Peyer's patch (tissue), 4 donors: ENCODE measurements around the gene SAPCD2. TPM values are rescaled to one million over a fixed set of nuclear protein-coding genes. Genes with fewer than 3 reads are reported as not detected.
"Not testable (repeated sequence)": the region's sequence is repeated elsewhere in the genome, so short reads cannot be mapped to it uniquely, and the experiment has no call there.

Experiments
- DNase-seq, 3 donors: peaks; one replicate each; pipeline ENCODE4 v3.0.0-alpha.2; 2017 to 2019
- H3K27ac ChIP-seq, 4 donors: fragments of 200-600 bp; sonication (generic); one replicate each; pipeline ENCODE4 v1.5.1; 2016 to 2019
- H3K27me3 ChIP-seq, 2 donors: fragments of 200-600 bp; sonication (generic); one replicate each; pipeline ENCODE4 v1.5.1; 2019
- H3K36me3 ChIP-seq, 3 donors: fragments of 200-600 bp; sonication (generic); one replicate each; pipeline ENCODE4 v1.5.1; 2016 to 2019
- H3K4me1 ChIP-seq, 4 donors: fragments of 200-600 bp; sonication (generic); one replicate each; pipeline ENCODE4 v1.5.1; 2016 to 2019
- H3K4me3 ChIP-seq, 4 donors: fragments of 200-600 bp; sonication (generic); 1 replicate in 3 of 4; 2 replicates in 1 of 4; pipeline ENCODE4 v1.5.1; 2016 to 2019; ENCODE audit warnings: mild to moderate bottlenecking in 1 of 4
- H3K9me3 ChIP-seq, 4 donors: fragments of 200-600 bp; sonication (generic); one replicate each; pipeline ENCODE4 v1.5.1; 2016 to 2019; ENCODE audit warnings: mild to moderate bottlenecking in 1 of 4
- POLR2A ChIP-seq, 2 donors: fragments of 450-650 bp; IDR thresholded peaks; one replicate each; pipeline ENCODE4 v1.5.1; 2017; ENCODE audit warnings: antibody characterized with exemption in 2 of 2, mild to moderate bottlenecking in 2 of 2, moderate library complexity in 2 of 2
- total RNA-seq, 4 donors: library from RNA; depleted of rRNA; stranded (reverse); fragments of >200 nt; gene quantifications; one replicate each; pipeline ENCODE4 v1.1.0, GENCODE V29; 2016
- TF ChIP-seq, protein P1 (sequence below), 6 experiments: fragments of 450-650 bp in 4 of 6; fragments of 200-600 bp in 2 of 6; sonication (generic) in 1 of 6; IDR thresholded peaks; one replicate each; pipeline ENCODE4 v1.5.1; 2017 to 2019; ENCODE audit warnings: antibody characterized with exemption in 6 of 6, mild to moderate bottlenecking in 3 of 6, moderate library complexity in 1 of 6

The SAPCD2 gene
- total RNA-seq, 4 donors from 2014 or later = 5.6 to 12.4 (median 7.9) TPM

DNA sequence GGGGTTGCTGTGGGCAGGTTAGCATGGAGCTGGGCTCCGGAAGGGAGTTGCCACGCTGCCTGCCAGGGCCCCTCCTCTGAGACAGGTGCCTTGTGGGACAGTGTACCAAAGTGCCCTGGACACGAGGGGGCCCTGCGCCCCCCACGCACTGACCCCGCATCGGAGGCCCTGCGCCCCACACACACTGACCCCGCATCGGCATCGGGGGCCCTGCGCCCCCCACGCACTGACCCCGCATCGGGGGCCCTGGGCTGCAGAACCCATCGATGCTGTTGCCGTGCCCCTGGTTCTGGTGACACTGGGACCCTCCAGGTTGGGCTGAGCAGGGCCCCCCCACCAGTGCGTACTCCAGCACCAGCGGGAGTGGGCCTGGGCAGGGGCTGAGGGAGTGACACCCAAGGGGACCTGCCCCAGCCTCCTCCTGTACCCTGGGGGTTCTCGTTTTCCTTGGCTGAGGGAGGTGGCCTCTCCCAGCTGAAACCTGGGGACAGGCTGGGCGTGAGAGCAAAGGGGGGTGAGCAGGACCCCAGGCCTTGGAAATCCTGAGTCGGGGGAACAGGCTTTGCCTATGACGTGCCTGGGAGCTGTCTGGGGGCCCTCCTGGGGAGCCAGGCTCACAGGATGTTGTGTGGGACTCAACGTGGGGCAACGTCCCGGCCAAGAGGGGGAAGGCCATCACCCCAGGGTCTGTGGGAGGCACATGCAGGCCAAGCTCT is 6.9 kb downstream of the SAPCD2 start:
- Histone ChIP-seq H3K4me3 (no peak overlapping the region), H3K9me3 (no peaks in the 10 kb centered on the region), H3K4me1 (peaks cover 0 to 14% (median 3%) of the 10 kb centered on the region in 4 donors), H3K36me3 (no peaks in the 10 kb centered on the region), H3K27ac (no peak overlapping the region), H3K27me3 (no peaks in the 10 kb centered on the region)
- no peak for TF ChIP-seq POLR2A (IDR thresholded peaks at IDR 0.05)
- TF ChIP-seq, protein P1, sequence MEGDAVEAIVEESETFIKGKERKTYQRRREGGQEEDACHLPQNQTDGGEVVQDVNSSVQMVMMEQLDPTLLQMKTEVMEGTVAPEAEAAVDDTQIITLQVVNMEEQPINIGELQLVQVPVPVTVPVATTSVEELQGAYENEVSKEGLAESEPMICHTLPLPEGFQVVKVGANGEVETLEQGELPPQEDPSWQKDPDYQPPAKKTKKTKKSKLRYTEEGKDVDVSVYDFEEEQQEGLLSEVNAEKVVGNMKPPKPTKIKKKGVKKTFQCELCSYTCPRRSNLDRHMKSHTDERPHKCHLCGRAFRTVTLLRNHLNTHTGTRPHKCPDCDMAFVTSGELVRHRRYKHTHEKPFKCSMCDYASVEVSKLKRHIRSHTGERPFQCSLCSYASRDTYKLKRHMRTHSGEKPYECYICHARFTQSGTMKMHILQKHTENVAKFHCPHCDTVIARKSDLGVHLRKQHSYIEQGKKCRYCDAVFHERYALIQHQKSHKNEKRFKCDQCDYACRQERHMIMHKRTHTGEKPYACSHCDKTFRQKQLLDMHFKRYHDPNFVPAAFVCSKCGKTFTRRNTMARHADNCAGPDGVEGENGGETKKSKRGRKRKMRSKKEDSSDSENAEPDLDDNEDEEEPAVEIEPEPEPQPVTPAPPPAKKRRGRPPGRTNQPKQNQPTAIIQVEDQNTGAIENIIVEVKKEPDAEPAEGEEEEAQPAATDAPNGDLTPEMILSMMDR (IDR thresholded peaks at IDR 0.05) = no peak
- no peak for DNase-seq

DNA sequence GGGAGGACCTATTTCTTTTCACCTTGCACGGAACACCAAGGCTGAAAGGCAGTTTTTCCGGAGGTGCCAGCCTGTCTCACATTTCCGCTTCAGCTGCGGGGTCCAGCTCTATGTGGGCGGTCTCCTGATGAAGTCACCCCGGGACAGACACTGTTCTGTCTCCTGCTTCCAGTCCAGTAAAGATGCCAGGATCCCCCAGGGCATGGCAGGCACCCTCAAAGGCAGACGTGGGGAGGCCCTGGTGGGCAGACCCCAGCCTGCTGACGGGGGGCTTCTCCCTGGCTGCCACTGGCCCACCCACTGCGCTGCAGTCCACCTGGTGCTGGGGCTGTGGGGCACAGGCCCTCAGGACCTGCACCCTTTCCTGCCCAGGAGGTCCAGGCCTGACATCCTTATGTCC is 7.6 kb downstream of the SAPCD2 start:
- peaks cover 0 to 10% (median 3%) of the 10 kb centered on the region in 4 donors for H3K4me1 ChIP-seq
- DNase-seq = not testable (repeated sequence)

DNA sequence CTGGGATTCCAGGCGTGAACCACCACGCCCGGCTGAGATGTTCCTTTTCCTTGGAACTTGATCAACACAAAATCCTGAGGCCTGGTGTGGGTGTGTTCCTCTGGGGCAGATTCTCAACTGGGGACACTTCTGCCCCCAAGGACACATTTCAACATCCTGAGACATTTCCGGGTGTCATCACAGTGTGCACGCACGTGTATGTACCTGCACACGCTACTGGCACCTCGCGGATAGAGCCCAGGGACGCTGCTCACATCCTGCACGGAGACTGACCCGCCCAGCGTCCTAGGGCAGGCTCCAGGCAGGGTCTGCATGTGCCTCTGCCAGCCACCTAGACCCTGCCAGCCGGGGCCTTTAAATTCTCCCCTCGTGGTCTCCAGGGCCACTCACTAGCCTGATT is 8.0 kb downstream of the SAPCD2 start:
- Histone ChIP-seq H3K4me1 (peaks cover 0 to 14% (median 4%) of the 10 kb centered on the region in 4 donors), H3K27ac (no peak overlapping the region), H3K27me3 (no peaks in the 10 kb centered on the region), H3K9me3 (no peaks in the 10 kb centered on the region), H3K36me3 (no peaks in the 10 kb centered on the region), H3K4me3 (no peak overlapping the region)
- DNase-seq = no peak
- no peak for TF ChIP-seq POLR2A (IDR thresholded peaks at IDR 0.05)
- TF ChIP-seq, protein P1 (IDR thresholded peaks at IDR 0.05) = no peak

More for the DNA sequence above, 7.6 kb downstream of the SAPCD2 start:
- not testable (repeated sequence) for H3K36me3 ChIP-seq, H3K27ac ChIP-seq, H3K9me3 ChIP-seq, H3K4me3 ChIP-seq, H3K27me3 ChIP-seq

DNA sequence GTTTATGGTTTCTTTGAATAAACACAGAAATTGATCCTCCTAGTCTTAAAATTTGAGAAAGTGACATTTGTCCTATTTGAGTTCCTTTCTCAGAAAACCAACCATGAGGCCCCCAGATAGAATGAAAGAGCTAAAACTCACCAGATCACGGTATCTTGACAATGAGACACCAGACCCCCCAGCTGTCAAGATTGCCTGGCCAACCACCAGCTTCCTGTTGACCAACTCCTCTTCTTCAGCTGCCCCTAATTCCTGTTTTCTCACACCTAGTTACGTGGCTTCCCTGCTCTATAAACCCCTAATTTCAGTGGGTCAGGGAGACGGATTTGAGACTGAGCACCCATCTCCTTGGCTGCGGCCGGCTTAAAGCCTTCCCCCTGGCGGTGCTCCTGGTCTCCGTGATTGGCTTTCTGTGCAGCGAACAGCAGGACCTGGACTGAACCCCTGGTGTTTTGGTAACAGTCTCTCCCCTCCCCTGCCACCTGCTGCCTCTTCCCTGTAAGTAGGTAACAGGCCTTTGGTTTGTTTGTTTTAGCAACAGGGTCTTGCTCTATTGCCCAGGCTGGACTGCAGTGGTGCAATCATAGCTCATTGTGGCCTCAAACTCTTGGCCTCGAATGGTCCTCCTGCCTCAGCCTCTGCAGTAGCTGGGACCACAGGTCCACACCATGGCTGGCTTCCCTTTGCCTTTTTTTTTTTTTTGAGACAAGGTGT is 11.7 kb downstream of the SAPCD2 start:
- TF ChIP-seq POLR2A (IDR thresholded peaks at IDR 0.05) = no peak
- TF ChIP-seq, protein P1 (IDR thresholded peaks at IDR 0.05) = no peak
- Histone ChIP-seq H3K9me3 (no peaks in the 10 kb centered on the region), H3K4me1 (peaks cover 0 to 43% (median 8%) of the 10 kb centered on the region in 4 donors), H3K36me3 (no peaks in the 10 kb centered on the region), H3K27me3 (peaks cover 0 to under 1% of the 10 kb centered on the region in 2 donors), H3K4me3 (no peak overlapping the region), H3K27ac (no peak overlapping the region)
- DNase-seq = no peak

DNA sequence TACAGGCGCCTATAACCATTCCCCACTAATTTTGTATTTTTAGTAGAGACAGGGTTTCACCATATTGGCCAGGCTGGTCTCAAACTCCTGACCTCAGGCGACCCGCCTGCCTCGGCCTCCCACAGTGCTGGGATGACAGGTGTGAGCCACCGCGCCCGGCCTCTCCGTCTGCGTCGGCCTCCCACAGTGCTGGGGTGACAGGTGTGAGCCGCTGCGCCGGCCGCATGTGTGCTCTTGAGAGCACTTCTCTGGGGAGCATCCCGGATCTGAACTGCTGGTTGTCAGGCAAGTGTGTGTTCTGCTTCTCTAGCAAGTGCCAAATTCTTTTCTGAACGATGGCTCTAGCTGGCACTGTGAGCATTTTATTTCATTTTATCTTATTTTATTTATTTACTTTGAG is 12.8 kb downstream of the SAPCD2 start:
- no peaks in the 10 kb centered on the region for H3K36me3 ChIP-seq
- peaks cover 0 to 9% of the 10 kb centered on the region in 2 donors for H3K27me3 ChIP-seq
- H3K9me3 ChIP-seq = no peaks in the 10 kb centered on the region
- TF ChIP-seq POLR2A (IDR thresholded peaks at IDR 0.05) = no peak
- TF ChIP-seq, protein P1 (IDR thresholded peaks at IDR 0.05) = no peak
- H3K4me1 ChIP-seq = peaks cover 10 to 54% (median 15%) of the 10 kb centered on the region in 4 donors
- H3K4me3 ChIP-seq = no peak overlapping the region
- DNase-seq = no peak
- H3K27ac ChIP-seq = no peak overlapping the region

DNA sequence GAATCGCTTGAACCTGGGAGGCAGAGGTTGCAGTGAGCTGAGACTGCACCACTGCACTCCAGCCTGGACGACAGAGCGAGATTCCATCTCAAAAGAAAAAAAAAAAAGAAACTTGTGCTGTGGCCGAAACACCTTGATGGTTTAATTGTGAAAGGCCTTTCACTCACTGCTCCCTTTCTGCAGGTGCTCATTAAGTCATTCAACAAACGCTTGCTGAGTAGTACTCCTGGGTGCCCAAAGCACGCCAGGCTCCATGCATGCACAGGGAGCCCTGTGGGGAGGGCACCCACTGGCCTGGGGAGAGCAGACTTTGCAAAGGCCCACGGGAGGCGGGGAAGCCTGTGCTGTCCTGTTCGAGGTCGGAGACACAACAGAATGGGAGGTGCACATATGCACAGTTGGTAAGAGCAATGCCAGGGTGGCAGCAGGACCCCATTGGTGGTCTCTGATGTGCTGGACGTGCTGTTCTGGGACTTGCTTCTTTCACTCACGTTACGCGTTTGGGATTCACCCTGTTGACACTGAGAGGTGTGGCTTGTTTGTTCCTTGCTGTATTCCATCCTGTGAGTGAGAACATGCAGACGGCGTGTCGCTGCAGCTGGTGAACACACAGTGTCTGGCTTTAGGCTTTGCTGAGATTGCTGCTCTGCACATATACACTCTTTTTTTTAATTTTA is 13.5 kb downstream of the SAPCD2 start:
- Histone ChIP-seq H3K9me3 (no peaks in the 10 kb centered on the region), H3K27me3 (peaks cover 0 to 9% of the 10 kb centered on the region in 2 donors), H3K27ac (no peak overlapping the region), H3K4me1 (peaks cover 10 to 55% (median 15%) of the 10 kb centered on the region in 4 donors), H3K4me3 (no peak overlapping the region), H3K36me3 (no peaks in the 10 kb centered on the region)
- DNase-seq = no peak
- TF ChIP-seq POLR2A (IDR thresholded peaks at IDR 0.05) = no peak
- TF ChIP-seq, protein P1 (IDR thresholded peaks at IDR 0.05) = no peak
